K562 (cell line): ENCODE data around the gene YIF1A. TPM values are rescaled to one million over a fixed set of nuclear protein-coding genes. Genes with fewer than 3 reads are reported as not detected.

ENCODE experiments used
- C11orf30 ChIP-seq: fragments of 450-650 bp; IDR thresholded peaks from 2 replicates; pipeline ENCODE4 v1.6.1; 2016; ENCODE audit warnings: low read depth, mild to moderate bottlenecking
- ELF1 ChIP-seq: fragments of 200-800 bp; sonication (Bioruptor generic); IDR thresholded peaks from 2 replicates; pipeline ENCODE4 v1.6.1; 2016; ENCODE audit warnings: missing genetic modification characterization, missing compliant biosample characterization
- EWSR1 ChIP-seq: fragments of 450-650 bp; IDR thresholded peaks from 2 replicates; pipeline ENCODE4 v1.6.1; 2018; ENCODE audit warnings: borderline replicate concordance, mild to moderate bottlenecking, low read depth, moderate library complexity; ENCODE audit not compliant: partially characterized antibody
- FOXJ2 ChIP-seq: fragments of 200-800 bp; sonication (Bioruptor generic); IDR thresholded peaks from 2 replicates; pipeline ENCODE4 v1.6.1; 2016; ENCODE audit warnings: missing genetic modification characterization, missing compliant biosample characterization
- GATAD2B ChIP-seq: fragments of 450-650 bp; IDR thresholded peaks from 2 replicates; pipeline ENCODE4 v1.6.1; 2017; ENCODE audit warnings: mild to moderate bottlenecking, borderline replicate concordance
- HDAC8 ChIP-seq: fragments of 450-650 bp; IDR thresholded peaks from 2 replicates; pipeline ENCODE4 v1.6.1; 2016; ENCODE audit warnings: mild to moderate bottlenecking, missing genetic modification characterization, moderate library complexity, missing compliant biosample characterization
- HNRNPLL ChIP-seq: fragments of 200-400 bp; formaldehyde crosslinking; IDR thresholded peaks from 2 replicates; pipeline ENCODE4 v1.6.1; 2017; ENCODE audit warnings: low read length, low read depth, mild to moderate bottlenecking; ENCODE audit not compliant: poor library complexity, severe bottlenecking
- IRF2 ChIP-seq: sonication (generic); formaldehyde crosslinking; IDR thresholded peaks from 2 replicates; pipeline ENCODE4 v1.8.1; 2022; ENCODE audit warnings: mild to moderate bottlenecking, missing genetic modification reagents
- MBD2 ChIP-seq: sonication (generic); IDR thresholded peaks from 2 replicates; pipeline ENCODE4 v1.6.1; 2016; ENCODE audit warnings: low read depth, borderline replicate concordance
- PHF8 ChIP-seq: fragments of 200-600 bp; sonication (generic); IDR thresholded peaks from 2 replicates; pipeline ENCODE4 v1.6.1; 2012; ENCODE audit warnings: mixed run types, mild to moderate bottlenecking, inconsistent platforms, low read length, moderate library complexity, borderline replicate concordance
- POLR2A ChIP-seq: fragments of 450-650 bp; conservative IDR thresholded peaks from 2 replicates; pipeline ENCODE4 v1.6.1; 2016
- RBFOX2 ChIP-seq: fragments of 200-400 bp; formaldehyde crosslinking; IDR thresholded peaks from 2 replicates; pipeline ENCODE4 v1.6.1; 2017; ENCODE audit warnings: low read depth, mild to moderate bottlenecking, low read length, moderate library complexity
- RBM14 ChIP-seq: fragments of 200-400 bp; formaldehyde crosslinking; IDR thresholded peaks from 2 replicates; pipeline ENCODE4 v1.6.1; 2018; ENCODE audit warnings: low read depth, mild to moderate bottlenecking, low read length, moderate library complexity, borderline replicate concordance; ENCODE audit not compliant: insufficient read depth
- TARDBP ChIP-seq: fragments of 450-650 bp; IDR thresholded peaks from 2 replicates; pipeline ENCODE4 v1.6.1; 2016
- ZNF121 ChIP-seq: sonication (generic); formaldehyde crosslinking; conservative IDR thresholded peaks from 2 replicates; pipeline ENCODE4 v1.8.0; 2022; ENCODE audit warnings: missing genetic modification reagents
- ZNF584 ChIP-seq: fragments of 200-800 bp; sonication (Bioruptor generic); IDR thresholded peaks from 2 replicates; pipeline ENCODE4 v1.6.1; 2016; ENCODE audit warnings: low read depth, mild to moderate bottlenecking, missing genetic modification characterization, missing compliant biosample characterization
- ZNF740 ChIP-seq, 3 experiments: fragments of 200-800 bp in 1 of 3; sonication (Bioruptor generic) in 1 of 3; sonication (generic) in 1 of 3; formaldehyde crosslinking in 1 of 3; IDR thresholded peaks; 2 replicates each; pipeline versions ENCODE4 v1.6.1 to v1.8.0; 2016 to 2022; ENCODE audit warnings: mild to moderate bottlenecking in 2 of 3, missing compliant biosample characterization in 2 of 3, missing genetic modification characterization in 2 of 3, missing genetic modification reagents in 1 of 3
- polyA plus RNA-seq, 8 experiments: library from polyadenylated mRNA; depleted of rRNA in 4 of 8; stranded (reverse) in 5 of 8; unstranded in 3 of 8; fragments of >200 nt; fragmentation: Nextera tagmentation in 2 of 8; fragmentation: Illumina TruSeq in 1 of 8; extraction: Ambion mirVana in 2 of 8; extraction: Trizol in 1 of 8; gene quantifications; 2 replicates each; pipeline versions ENCODE4 v1.2.1 to v1.2.3, GENCODE V29; 2011 to 2014; ENCODE audit warnings: inconsistent platforms in 1 of 8, missing spikeins in 1 of 8
- total RNA-seq, 7 experiments: library from RNA; depleted of rRNA in 6 of 7; stranded (reverse); fragments of >200 nt in 6 of 7; fragmentation: Illumina TruSeq in 2 of 7; extraction: Trizol in 2 of 7; gene quantifications; 2 replicates each; pipeline versions ENCODE4 v1.2.1 to v1.2.3, GENCODE V29; 2011 to 2021; ENCODE audit warnings: low replicate concordance in 1 of 7
- TF ChIP-seq, protein P1 (sequence below), 2 experiments: IDR thresholded peaks; 2 replicates each; pipeline ENCODE4 v1.6.1; 2012; ENCODE audit warnings: improper control_type of control experiment in 2 of 2, low read depth in 2 of 2, low read length in 2 of 2, borderline replicate concordance in 1 of 2
- TF ChIP-seq, protein P2 (sequence below): fragments of 150-350 bp; IDR thresholded peaks from 2 replicates; pipeline ENCODE4 v1.6.1; 2014; ENCODE audit warnings: low read depth, mild to moderate bottlenecking, low read length, borderline replicate concordance

YIF1A gene
- total and polyA plus RNA-seq, 9 of the 15 experiments (the other 6 are each of a cell fraction or from before 2014, with no cell fraction given) = 8.6 to 121 (median 77.2) TPM

- peak; percentile 81 for TF ChIP-seq ELF1
- TF ChIP-seq RBM14 = no peak
- peak; percentile 91 for TF ChIP-seq POLR2A
- TF ChIP-seq ZNF121 (CRISPR knock-in tag) = no peak
- TF ChIP-seq, protein P1, sequence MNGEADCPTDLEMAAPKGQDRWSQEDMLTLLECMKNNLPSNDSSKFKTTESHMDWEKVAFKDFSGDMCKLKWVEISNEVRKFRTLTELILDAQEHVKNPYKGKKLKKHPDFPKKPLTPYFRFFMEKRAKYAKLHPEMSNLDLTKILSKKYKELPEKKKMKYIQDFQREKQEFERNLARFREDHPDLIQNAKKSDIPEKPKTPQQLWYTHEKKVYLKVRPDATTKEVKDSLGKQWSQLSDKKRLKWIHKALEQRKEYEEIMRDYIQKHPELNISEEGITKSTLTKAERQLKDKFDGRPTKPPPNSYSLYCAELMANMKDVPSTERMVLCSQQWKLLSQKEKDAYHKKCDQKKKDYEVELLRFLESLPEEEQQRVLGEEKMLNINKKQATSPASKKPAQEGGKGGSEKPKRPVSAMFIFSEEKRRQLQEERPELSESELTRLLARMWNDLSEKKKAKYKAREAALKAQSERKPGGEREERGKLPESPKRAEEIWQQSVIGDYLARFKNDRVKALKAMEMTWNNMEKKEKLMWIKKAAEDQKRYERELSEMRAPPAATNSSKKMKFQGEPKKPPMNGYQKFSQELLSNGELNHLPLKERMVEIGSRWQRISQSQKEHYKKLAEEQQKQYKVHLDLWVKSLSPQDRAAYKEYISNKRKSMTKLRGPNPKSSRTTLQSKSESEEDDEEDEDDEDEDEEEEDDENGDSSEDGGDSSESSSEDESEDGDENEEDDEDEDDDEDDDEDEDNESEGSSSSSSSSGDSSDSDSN (IDR thresholded peaks at IDR 0.05; ENCODE audit: borderline replicate concordance in 1 of 2, low read depth in 2 of 2, low read length in 2 of 2) = peak in 1 of 2 experiments; percentile 72; a peak in 1 of 4 replicates
- TF ChIP-seq C11orf30 = peak; percentile 39
- TF ChIP-seq PHF8 = peak; percentile 92
- TF ChIP-seq HNRNPLL = peak; percentile 34
- TF ChIP-seq RBFOX2 = peak; percentile 97
- TF ChIP-seq GATAD2B = peak; percentile 89
- peak; percentile 89 for TF ChIP-seq ZNF740 (CRISPR knock-in tag; IDR thresholded peaks at IDR 0.05)
- peak in 1 of 2 experiments; percentile 79; a peak in 1 of 4 replicates for TF ChIP-seq ZNF740 (tag; IDR thresholded peaks at IDR 0.05)
- peak; percentile 81; the same call in 1 of the 2 replicates for TF ChIP-seq TARDBP
- no peak for TF ChIP-seq EWSR1
- no peak for TF ChIP-seq IRF2 (CRISPR knock-in tag)
- peak; percentile 52; the same call in 1 of the 2 replicates for TF ChIP-seq FOXJ2
- TF ChIP-seq, protein P2, sequence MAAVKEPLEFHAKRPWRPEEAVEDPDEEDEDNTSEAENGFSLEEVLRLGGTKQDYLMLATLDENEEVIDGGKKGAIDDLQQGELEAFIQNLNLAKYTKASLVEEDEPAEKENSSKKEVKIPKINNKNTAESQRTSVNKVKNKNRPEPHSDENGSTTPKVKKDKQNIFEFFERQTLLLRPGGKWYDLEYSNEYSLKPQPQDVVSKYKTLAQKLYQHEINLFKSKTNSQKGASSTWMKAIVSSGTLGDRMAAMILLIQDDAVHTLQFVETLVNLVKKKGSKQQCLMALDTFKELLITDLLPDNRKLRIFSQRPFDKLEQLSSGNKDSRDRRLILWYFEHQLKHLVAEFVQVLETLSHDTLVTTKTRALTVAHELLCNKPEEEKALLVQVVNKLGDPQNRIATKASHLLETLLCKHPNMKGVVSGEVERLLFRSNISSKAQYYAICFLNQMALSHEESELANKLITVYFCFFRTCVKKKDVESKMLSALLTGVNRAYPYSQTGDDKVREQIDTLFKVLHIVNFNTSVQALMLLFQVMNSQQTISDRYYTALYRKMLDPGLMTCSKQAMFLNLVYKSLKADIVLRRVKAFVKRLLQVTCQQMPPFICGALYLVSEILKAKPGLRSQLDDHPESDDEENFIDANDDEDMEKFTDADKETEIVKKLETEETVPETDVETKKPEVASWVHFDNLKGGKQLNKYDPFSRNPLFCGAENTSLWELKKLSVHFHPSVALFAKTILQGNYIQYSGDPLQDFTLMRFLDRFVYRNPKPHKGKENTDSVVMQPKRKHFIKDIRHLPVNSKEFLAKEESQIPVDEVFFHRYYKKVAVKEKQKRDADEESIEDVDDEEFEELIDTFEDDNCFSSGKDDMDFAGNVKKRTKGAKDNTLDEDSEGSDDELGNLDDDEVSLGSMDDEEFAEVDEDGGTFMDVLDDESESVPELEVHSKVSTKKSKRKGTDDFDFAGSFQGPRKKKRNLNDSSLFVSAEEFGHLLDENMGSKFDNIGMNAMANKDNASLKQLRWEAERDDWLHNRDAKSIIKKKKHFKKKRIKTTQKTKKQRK = peak; percentile 86
- 0 out of 2 replicates have a peak, but pooled peaks have one; percentile 56 for TF ChIP-seq ZNF584 (CRISPR knock-in tag)
- TF ChIP-seq HDAC8 (tag) = peak; percentile 61; the same call in 1 of the 2 replicates
- peak; percentile 98 for TF ChIP-seq MBD2
These were observed at the start of gene YIF1A (continued) for GRCh38 chr11:66288671-66289547.
